ENCODE data around the gene GRIK1.
"Not testable (repeated sequence)": the region's sequence is repeated elsewhere in the genome, so short reads cannot be mapped to it uniquely, and the experiment has no call there.

The GRIK1 gene

GRCh38 chr21:29939924-29940275, at the start of gene GRIK1:
TSS of gene GRIK1 (minus strand) at chr21:29939996.
- no peak for DNase-seq (ENCODE audit: low read depth)

- no peak for DNase-seq (ENCODE audit: low read depth)
Observed at GRCh38 chr21:29987762-29988161, 48.0 kb upstream of the GRIK1 start.

DNA sequence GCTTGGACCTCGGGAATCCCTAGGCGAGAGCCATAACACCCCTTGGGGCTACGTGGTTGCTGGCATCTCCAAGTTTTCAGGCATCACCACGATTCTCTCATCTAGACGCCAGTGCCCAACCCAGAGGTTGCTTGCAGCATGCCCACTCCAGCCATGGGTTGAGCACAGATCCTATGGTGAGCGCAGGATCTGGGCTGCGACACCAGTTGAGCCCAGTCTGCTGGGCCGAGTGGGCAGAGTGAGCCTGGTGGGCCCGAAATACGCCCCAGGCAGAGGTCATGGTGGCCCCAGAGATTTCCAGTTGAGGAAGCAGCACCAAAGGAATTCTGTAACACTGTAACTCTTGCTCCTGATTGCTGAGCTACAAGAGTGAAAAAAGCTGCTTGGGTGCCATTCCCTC, 46.1 kb upstream of the GRIK1 start:
- DNase-seq (ENCODE audit: low read depth), result no peak

GRCh38 chr21:29979043-29979442, 39.2 kb upstream of the GRIK1 start:
- no peak for DNase-seq (ENCODE audit: low read depth)

DNA sequence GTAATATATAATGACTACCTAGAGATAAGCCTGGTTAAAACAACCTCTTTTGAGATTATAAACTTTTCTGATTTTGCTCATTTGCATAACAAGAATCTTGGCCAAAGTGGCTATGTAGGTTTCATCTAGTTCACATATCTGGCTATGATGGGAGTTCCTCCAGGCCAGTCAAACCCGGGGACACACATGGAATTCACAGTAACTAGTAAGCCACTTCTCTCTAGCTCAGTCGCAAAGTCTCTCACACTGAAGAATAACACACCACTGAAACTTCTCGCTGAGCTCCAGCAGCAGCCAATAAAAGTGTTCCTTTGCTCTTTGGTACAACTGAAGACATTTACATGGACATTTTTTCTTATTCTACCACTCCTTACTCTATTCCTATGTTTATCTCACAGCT, 36.0 kb upstream of the GRIK1 start:
- no peak for DNase-seq (ENCODE audit: low read depth)

GRCh38 chr21:29973258-29973657, 33.5 kb upstream of the GRIK1 start:
- no peak for DNase-seq (ENCODE audit: low read depth)

GRCh38 chr21:29961291-29962027, 21.7 kb upstream of the GRIK1 start:
- no peak for DNase-seq (ENCODE audit: low read depth)

DNA sequence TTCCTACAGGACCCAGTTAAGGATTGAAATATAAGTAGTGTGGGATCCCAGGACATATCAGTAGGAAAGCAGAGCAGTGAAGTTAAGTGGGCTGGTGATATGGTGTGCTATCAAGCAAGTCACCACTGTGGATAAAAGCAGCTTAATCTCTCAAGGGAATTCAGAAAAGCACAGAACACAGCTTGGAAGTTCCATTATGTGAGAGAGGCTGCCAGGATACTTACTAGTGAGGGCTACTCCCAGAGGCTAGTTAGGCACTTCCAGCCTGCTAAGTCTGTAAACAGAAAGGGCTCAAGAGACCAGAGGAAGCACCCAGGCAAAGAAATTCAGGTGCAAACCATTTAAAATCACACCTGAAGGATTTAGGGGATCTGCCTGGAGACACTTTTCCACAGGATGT, 18.8 kb upstream of the GRIK1 start:
- no peak for DNase-seq (ENCODE audit: low read depth)

DNA sequence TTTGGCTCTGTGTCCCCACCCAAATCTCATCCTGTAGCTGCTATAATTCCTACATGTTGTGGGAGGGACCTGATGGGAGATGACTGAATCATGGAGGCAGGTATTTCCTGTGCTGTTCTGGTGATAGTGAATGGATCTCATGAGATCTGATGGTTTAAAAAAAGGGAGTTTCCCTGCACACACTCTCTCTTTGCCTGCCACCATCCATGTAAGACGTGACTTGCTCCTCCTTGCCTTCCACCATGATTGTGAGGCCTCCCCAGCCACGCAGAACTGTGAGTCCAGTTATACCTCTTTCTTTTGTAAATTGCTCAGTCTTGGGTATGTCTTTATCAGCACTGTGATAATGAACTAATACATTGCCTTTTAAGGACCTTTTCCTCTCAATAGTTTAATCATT, 18.2 kb upstream of the GRIK1 start:
- not testable (repeated sequence) for DNase-seq (ENCODE audit: low read depth)

- DNase-seq (ENCODE audit: low read depth), result no peak
Observed at GRCh38 chr21:29953690-29954089, 13.9 kb upstream of the GRIK1 start.

GRCh38 chr21:29953072-29953471, 13.3 kb upstream of the GRIK1 start:
- no peak for DNase-seq (ENCODE audit: low read depth)

GRCh38 chr21:29951911-29952310, 12.1 kb upstream of the GRIK1 start:
- no peak for DNase-seq (ENCODE audit: low read depth)

- DNase-seq (ENCODE audit: low read depth), result no peak
Observed at GRCh38 chr21:29949991-29950390, 10.2 kb upstream of the GRIK1 start.

DNA sequence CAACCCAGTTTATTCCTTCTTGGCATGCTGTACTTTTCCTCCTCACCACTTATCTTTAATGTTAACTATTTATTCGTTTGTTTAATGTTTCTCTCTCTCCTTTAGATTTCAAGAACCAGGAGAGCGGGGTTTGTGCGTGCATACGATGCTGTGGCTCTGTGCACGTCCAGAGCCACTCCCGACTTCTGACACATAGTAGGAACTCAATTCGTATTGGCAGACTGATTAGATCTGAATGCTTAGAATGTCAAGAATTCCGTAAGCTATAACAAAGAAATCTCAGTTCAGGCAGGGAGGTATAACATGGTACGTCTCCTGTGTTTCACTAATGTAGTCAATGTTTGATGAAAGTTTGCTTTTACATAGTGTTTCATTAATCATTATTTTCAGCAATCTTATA, 7.3 kb upstream of the GRIK1 start:
- no peak for DNase-seq (ENCODE audit: low read depth)

DNA sequence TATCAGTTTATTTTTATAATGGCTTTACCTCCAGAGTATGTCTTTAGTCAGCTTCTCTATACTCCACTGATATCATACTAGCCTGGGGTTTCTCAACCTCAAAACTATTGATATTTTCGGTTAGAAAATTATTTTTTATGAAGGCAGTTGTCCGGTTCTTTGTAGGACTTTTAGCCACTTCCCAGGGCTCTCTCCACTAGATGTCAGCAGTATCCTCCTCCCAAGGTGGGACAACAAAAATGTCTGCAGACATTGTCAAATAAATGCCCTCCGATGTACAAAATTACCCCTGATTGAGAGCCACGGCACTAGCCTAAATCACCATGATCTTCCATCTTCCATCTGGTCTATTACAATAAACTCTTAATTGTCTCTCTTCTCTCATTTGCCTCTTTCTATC, 4.1 kb upstream of the GRIK1 start:
- DNase-seq (ENCODE audit: low read depth), result no peak

GRCh38 chr21:29942034-29942433, 2.2 kb upstream of the GRIK1 start:
- DNase-seq (ENCODE audit: low read depth), result no peak

GRCh38 chr21:29940991-29941390, 1.2 kb upstream of the GRIK1 start:
- DNase-seq (ENCODE audit: low read depth), result no peak

DNA sequence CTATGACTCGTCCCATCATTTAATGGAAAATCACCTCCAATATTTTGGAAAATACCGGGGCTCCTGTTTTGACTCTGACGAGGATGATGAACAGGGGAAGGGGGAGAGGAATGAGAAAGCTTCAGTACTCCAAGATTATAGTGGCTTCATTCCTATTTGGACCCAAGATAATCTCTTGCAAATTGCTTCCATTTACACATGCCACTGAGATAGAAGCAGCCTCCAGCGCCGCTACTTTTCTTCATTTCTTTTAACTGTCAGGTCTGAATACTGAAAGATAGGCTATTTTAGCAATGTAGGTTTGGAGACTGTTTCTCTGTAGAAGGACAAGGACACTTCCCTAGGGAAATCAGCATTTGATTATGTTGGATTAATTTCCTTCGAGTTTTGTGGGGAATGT, 565 bp upstream of the GRIK1 start:
- no peak for DNase-seq (ENCODE audit: low read depth)

DNA sequence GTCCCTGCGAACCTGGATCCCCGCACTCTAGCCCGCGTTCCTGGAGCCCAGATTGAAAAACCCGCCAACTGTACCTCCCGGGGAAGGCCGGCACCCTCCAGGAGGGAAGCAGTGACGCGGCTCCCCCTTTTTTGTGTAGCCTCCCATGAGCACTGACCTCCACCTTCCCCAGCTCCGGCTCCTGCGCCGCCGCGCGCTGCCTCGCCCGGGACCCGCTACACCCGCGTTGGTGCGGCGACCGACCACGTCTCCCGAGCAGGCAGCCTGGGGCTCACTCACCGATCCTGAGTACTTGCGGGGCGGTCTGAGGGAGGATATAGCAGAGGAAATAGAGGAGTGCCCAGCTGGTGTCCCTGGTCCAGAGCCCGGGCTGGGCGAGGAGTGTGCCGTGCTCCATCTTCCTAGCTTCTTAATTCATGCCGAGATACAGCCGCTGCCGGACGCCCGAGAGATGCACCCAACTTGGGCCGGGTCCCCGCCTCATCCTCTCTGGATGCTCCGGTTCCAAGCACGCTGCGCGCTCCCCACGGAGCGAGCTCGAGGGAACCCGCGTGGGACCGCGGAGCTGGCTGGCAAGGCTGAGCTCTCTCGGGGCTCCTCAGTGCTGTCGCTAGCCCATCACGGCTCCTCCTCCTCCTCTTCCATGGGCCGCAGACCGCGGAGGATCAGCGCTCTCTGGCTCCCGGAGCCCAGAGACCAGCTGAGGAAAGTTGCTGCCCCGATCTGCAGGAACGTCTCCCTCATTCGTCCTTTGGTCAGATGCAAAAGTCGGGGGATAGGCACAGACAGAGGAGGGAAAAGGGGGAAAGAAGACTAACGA, 482 bp downstream of the GRIK1 start:
- DNase-seq (ENCODE audit: low read depth), result no peak

- no peak for DNase-seq (ENCODE audit: low read depth)
Observed at GRCh38 chr21:29938776-29939103, 1.1 kb downstream of the GRIK1 start.

GRCh38 chr21:29933088-29933487, 6.7 kb downstream of the GRIK1 start:
- no peak for DNase-seq (ENCODE audit: low read depth)

DNA sequence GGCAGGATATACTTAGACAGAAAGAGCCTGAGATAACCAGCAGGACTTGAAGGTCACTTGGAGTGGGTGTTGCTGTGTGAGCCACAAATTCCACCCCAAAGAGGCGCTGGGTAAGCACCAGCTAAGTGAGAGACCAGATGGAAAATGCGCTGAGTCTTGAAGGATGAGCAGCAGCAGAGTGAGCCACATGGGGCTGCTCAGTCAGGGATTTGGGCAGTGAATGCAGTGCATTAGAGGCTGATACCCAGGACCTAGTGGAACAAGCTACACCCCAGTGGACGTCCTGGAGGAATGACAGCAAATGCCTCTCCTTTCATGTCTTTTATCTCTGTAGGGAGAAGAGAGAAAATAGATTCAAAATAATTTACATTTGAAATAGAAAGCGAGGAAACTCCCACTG, 11.3 kb downstream of the GRIK1 start:
- no peak for DNase-seq (ENCODE audit: low read depth)

DNA sequence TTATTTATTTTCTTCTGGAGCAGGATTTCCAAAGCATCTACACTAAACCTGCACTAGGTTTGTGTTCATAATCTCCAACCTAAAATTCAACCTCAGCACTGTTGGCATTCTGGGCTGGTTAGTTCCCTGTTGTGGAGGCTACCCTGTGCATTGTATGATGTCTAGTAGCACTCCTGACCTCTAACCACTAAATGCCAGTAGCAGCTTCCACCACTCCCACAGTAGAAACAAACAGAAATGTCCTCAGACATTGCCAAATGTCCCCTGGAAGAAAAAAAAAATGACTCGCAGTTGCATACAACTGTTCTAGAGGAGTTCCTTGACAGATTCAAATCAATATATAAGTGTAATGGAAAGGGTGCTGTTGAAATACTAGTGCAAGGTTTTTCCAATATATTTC, 18.9 kb downstream of the GRIK1 start:
- no peak for DNase-seq (ENCODE audit: low read depth)

DNA sequence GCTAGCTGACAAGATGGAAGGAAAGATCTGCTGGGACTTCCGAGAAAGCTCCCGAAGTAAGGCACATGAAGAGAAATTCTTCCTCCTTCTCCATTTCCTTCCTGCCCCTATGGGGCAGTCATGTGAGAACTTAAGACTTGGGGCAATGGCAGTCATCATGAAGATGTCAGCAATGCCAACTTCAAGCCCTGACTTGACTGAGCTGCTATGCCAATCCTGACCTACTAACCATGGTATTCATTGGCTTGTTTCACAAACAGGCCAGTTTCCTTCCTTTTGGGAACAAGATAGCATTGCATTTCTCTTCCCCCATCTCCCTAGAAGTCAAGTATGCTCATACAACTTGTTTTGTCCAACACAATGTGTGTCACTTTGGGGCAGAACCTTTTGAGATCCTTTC, 25.5 kb downstream of the GRIK1 start:
- DNase-seq (ENCODE audit: low read depth), result no peak

Data from GM04503 (cell line).